T-helper 22 cell (primary cell): ENCODE data around the gene ANKH.
"Not testable (repeated sequence)": the region's sequence is repeated elsewhere in the genome, so short reads cannot be mapped to it uniquely, and the experiment has no call there.

ENCODE experiments used
- DNase-seq: peaks from one replicate; pipeline ENCODE4 v3.0.0-alpha.2; 2020; ENCODE audit warnings: low read depth

Gene ANKH

GRCh38 chr5:14882658-14883580 lies 11.3 kb upstream of the ANKH start:
- DNase-seq: no peak

DNA sequence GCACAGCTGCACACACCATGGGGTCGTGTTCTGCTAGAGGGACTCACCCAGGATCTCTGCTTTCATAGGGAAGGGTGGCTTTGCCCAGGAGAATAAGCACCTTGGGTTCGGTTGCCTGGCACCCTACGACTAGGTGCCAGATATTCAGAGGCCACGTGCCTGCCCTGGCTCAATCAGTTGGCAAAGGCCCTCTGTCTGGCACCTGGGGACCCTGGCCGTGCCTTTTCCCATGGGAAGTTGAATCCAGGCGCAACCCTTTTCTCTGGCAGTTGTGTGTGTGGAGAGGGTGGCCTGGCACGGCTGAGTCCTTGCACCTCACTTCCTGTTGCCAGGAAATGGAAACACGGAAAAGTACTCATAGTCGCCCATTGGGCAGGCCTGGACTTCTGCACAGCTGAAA lies 10.2 kb upstream of the ANKH start:
- no peak for DNase-seq

GRCh38 chr5:14880688-14881087 lies 9.1 kb upstream of the ANKH start:
- DNase-seq: no peak

- no peak for DNase-seq
Measured at GRCh38 chr5:14879937-14880589, 8.5 kb upstream of the ANKH start.

- DNase-seq: no peak
Measured at GRCh38 chr5:14879393-14879792, 7.8 kb upstream of the ANKH start.

DNA sequence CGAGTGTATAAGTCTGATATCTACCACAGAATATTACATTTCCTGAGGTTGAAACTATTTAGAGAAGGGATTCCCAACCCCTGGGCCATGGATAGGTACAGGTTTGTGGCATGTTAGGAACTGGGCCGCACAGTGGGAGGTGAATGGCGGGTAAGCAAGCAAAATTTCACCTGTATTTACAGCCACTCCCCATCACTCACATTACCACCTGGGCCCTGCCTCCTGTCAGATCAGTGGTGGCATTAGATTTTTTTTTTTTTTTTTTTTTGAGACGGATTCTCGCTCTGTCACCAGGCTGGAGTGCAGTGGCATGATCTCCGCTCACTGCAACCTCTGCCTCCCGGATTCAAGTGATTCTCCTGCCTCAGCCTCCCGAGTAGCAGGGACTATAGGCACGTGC lies 6.6 kb upstream of the ANKH start:
- not testable (repeated sequence) for DNase-seq

- no peak for DNase-seq
Measured at GRCh38 chr5:14876095-14876494, 4.5 kb upstream of the ANKH start.

DNA sequence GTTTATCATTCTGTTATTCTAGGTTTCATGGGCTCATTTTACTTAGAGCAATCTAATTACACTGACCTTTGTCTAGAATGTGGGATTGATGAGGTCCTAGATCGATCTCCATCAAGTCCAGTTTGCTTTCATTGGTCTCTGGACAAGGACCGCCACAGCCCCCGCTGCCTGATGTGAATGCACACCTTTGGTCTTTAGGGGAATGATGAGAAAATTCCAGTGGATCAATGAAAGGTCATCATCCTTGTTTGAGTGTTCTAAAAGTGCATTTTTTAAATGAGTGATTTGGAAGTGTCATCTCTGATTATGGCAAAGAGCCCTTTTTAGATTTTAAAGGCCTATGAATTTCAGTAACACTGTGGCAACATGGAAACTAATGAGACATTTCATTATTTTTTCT lies 2.2 kb upstream of the ANKH start:
- DNase-seq: no peak

DNA sequence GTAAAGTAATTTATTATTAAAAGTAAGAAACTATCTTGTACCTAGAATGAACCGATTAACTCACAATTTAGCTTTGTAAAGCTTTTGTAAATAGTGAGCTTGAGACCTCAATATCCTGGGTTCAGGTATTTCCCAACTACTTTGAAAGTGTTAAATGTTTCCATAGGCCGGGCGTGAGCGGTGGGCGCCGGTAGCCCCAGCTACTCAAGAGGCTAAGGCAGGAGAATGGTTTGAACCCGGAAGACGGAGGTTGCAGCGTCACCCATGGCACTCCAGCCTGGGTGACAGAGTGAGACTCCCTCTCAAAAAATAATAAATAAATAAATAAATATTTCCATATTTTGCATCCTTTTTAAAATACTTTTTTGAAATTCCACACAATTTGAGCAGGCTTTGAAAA lies 1.5 kb upstream of the ANKH start:
- no peak for DNase-seq

GRCh38 chr5:14872070-14872989 lies 752 bp upstream of the ANKH start:
- DNase-seq: peak; percentile 29

GRCh38 chr5:14870337-14871213 lies 1.0 kb downstream of the ANKH start:
- no peak for DNase-seq

GRCh38 chr5:14869668-14870164 lies 1.9 kb downstream of the ANKH start:
- no peak for DNase-seq

GRCh38 chr5:14869233-14869632 lies 2.3 kb downstream of the ANKH start:
- no peak for DNase-seq

DNA sequence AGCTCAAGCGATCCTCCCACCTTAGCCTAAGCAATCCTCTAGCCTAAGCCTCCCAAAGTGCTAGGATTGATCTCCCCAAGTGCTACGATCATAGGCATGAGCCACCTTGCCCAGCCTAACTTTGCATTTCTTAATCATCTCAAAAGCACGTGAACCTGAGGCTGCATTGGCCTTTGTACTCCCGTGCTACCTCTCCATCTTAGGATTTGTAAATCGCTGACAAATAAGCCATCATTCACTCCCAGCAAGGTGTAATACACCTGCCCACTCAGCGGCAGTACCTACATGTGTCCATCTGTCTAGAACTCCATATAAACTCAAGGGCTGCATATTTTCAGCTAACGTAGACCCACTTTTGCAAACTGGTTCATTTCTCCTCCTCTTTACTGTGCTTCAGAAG lies 2.8 kb downstream of the ANKH start:
- DNase-seq: no peak

GRCh38 chr5:14864181-14864812 lies 7.3 kb downstream of the ANKH start:
- no peak for DNase-seq

DNA sequence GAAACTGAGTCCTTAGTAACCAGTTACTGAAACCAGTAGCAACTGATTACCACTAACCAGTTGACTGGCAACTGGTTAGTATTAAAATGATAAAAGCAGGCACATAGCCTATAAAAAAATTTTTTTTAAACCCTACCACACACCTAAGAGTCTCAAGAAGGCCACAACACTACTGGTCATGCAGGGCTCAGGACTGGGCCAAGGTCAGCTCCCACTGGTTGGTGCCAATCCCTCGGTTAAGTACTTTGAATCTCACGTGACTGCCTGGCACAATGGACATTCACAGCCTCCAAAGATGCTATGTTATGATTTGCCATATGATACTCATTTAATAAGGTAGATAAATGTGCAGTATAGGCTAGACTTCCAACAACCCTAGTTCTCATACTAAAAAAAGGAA lies 8.5 kb downstream of the ANKH start:
- no peak for DNase-seq

DNA sequence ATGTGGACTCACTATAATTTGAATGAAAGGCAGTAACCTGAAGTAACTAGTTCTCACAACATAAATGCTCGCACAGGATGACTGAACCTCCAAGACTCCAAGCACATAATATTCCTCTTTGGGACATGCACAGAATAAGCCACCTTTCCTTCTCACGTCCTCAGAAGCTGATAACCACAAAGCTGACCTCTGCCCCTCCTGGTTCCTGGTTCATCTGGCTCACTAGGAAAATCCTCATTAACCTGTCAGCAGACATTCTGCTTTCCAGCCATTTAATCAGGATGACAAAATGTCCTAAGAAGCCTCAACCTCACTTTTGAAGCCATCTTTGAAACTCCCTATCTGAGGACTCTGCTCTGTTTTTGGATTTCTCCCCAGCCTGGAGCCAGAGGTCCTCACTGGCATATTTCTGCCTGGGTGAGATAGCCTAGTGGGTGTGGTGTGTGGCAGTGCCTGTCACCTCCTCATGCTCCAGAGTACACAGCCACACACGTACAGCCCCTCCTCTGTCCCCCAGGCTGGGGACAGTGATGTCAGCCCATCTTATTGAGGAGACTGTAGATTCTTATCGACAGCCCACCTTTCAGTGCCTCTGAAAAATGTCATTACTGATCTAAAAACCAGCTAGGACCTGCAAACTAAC lies 10.3 kb downstream of the ANKH start:
- no peak for DNase-seq

DNA sequence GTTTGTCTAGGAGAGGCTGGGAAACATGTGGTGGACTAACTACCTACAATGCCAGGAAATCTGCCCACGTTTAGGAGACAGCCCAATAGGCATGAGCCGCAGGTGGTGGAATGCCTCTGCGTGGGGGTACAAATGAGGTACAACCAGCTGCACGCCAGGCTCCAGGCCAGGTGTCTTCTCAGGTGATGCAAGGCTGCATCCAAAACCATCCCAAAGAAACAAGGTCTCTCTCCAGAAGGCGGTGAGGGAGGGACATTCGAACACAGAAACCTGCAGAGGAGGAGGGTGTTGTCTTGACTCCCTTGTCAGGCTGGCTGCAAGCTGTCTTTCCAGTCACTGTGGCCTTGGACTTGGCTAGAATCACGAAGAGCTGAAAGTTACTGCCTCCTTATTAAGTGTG lies 11.6 kb downstream of the ANKH start:
- DNase-seq: no peak

DNA sequence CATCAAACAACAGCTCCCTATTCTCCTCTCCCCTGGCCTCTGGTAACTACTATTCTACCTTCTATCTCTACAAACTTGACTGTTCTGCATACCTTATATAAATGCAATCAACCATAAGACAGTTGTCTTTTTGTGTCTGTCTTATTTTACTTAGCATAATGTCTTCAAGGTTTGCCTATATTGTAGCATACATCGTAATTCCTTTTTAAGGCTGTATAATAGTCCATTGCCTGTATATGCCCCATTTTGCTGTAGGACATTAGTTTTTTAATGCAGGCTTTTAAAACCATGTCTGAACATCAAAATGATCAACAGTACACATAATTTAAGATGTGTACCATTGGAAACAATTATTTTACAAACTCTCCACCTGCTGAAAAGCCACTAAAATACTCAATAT lies 12.4 kb downstream of the ANKH start:
- no peak for DNase-seq

GRCh38 chr5:14855366-14855765 lies 16.2 kb downstream of the ANKH start:
- no peak for DNase-seq
